ENCODE data around the gene OR8B12. TPM values are rescaled to one million over a fixed set of nuclear protein-coding genes. Genes with fewer than 3 reads are reported as not detected.

Gene OR8B12
- total and polyA plus RNA-seq, 2 of the 4 experiments (the other 2 are of a cell fraction): not detected

GRCh38 chr11:124543145-124543544 is 309 bp downstream of the OR8B12 start:
- CTCF ChIA-PET: no interaction called here
- H3K23ac ChIP-seq (ENCODE audit: low read depth, low read length): no peak overlapping the region
- H3K79me1 ChIP-seq (ENCODE audit: low read depth in 1 of 2, low read length in 2 of 2): no peaks in the 10 kb centered on the region
- in situ Hi-C loops (cut with MboI; ENCODE audit: low sequenced_read_pairs) (no loop called here), intact Hi-C loops (cut with micrococcal nuclease) (no loop called here), dilution Hi-C loops (cut with HindIII; ENCODE audit: low sequenced_read_pairs, unreplicated experiment) (no loop called here)
- H2BK15ac ChIP-seq (ENCODE audit: low read depth, low read length): no peak overlapping the region
- no peaks in the 10 kb centered on the region for H3K4me1 ChIP-seq (ENCODE audit: control insufficient read depth, insufficient read depth, low read length)
- H4K8ac ChIP-seq (ENCODE audit: low read depth in 2 of 2, low read length in 2 of 2): no peak overlapping the region
- POLR2A ChIA-PET (ENCODE audit: unreplicated experiment): no interaction called here
- no peak overlapping the region for H4K5ac ChIP-seq (ENCODE audit: low read depth, low read length)
- no peaks in the 10 kb centered on the region for H3K9me1 ChIP-seq (ENCODE audit: insufficient read depth, low read length)
- 86% methylated on average over 4 of the region's 6 CpGs; no CpG with 5 or more reads in 1 of the 2 experiments for WGBS, 2 experiments (ENCODE audit: extremely low coverage in 2 of 2, insufficient read length in 1 of 2)
- no peaks in the 10 kb centered on the region for H3K36me3 ChIP-seq (ENCODE audit: control insufficient read depth, insufficient read depth, low read length)
- H2BK20ac ChIP-seq (ENCODE audit: low read depth, low read length): no peak overlapping the region
- no peak for ATAC-seq (ENCODE audit: low read depth)
- H3K56ac ChIP-seq (ENCODE audit: extremely low read depth, insufficient read depth, low read length): no peak overlapping the region
- no peak overlapping the region for H3K4me2 ChIP-seq (ENCODE audit: low read depth, low read length)
- H2BK5ac ChIP-seq (ENCODE audit: low read depth, low read length, poor library complexity, severe bottlenecking): no peak overlapping the region
- no peaks in the 10 kb centered on the region for H3K9me3 ChIP-seq (ENCODE audit: control insufficient read depth, insufficient read depth, low read length)
- no peaks in the 10 kb centered on the region for H3K27me3 ChIP-seq (ENCODE audit: control insufficient read depth, insufficient read depth, low read length)
- no peak overlapping the region for H3K27ac ChIP-seq (ENCODE audit: insufficient read depth, low read length)
- H3K18ac ChIP-seq (ENCODE audit: low read depth, low read length): no peak overlapping the region
- H3K4ac ChIP-seq (ENCODE audit: low read depth, low read length): no peak overlapping the region
- no peak overlapping the region for H3K14ac ChIP-seq (replicated peaks; ENCODE audit: low read depth, low read length)
- TF ChIP-seq RCOR1 (IDR thresholded peaks at IDR 0.05; ENCODE audit: insufficient replicate concordance, low read length): no peak
- no peak for TF ChIP-seq POLR2A (IDR thresholded peaks at IDR 0.05; ENCODE audit: low read depth, low read length)
- TF ChIP-seq MAZ (IDR thresholded peaks at IDR 0.05; ENCODE audit: borderline replicate concordance, low read depth, low read length): no peak
- TF ChIP-seq RAD21 (IDR thresholded peaks at IDR 0.05; ENCODE audit: low read length): no peak
- no peak for TF ChIP-seq CEBPB (IDR thresholded peaks at IDR 0.05; ENCODE audit: low read depth, low read length)
- TF ChIP-seq RFX5 (IDR thresholded peaks at IDR 0.05; ENCODE audit: low read depth, low read length): no peak
- no peak for TF ChIP-seq CTCF (conservative IDR thresholded peaks at IDR 0.05; ENCODE audit: low read depth, low read length)
- no peak for TF ChIP-seq MAFK (IDR thresholded peaks at IDR 0.05; ENCODE audit: low read depth, low read length)
- no peak for TF ChIP-seq ELK1 (IDR thresholded peaks at IDR 0.05; ENCODE audit: borderline replicate concordance, low read depth, low read length)
- TF ChIP-seq CHD1 (IDR thresholded peaks at IDR 0.05; ENCODE audit: low read depth, low read length): no peak
- TF ChIP-seq MXI1 (IDR thresholded peaks at IDR 0.05; ENCODE audit: borderline replicate concordance, low read depth, low read length): no peak
- TF ChIP-seq SMC3 (IDR thresholded peaks at IDR 0.05; ENCODE audit: low read depth, low read length): no peak
- TF ChIP-seq NFE2L2 (IDR thresholded peaks at IDR 0.05; ENCODE audit: low read depth, low read length): no peak
- no peak for TF ChIP-seq USF2 (IDR thresholded peaks at IDR 0.05; ENCODE audit: low read depth, low read length)
- no peak for TF ChIP-seq FOS (IDR thresholded peaks at IDR 0.05; ENCODE audit: low read depth, low read length)
- TF ChIP-seq BHLHE40 (IDR thresholded peaks at IDR 0.05; ENCODE audit: low read depth, low read length): no peak
- H2AFZ ChIP-seq (replicated peaks; ENCODE audit: low read length, poor library complexity): no peak overlapping the region
- no peak for DNase-seq
- H2AK5ac ChIP-seq (ENCODE audit: low read depth, low read length): no peak overlapping the region
- no TSS peak for BruUV-seq (replicated peaks)
- no peak overlapping the region for H4K91ac ChIP-seq (ENCODE audit: insufficient read depth, low read depth, low read length)
- H3K4me3 ChIP-seq (ENCODE audit: insufficient read depth, low read depth, low read length): no peak overlapping the region
- H2AK9ac ChIP-seq (replicated peaks; ENCODE audit: low read depth, low read length, poor library complexity): no peak overlapping the region
- no peak overlapping the region for H2BK120ac ChIP-seq (ENCODE audit: low read depth, low read length)
- H3K9ac ChIP-seq (ENCODE audit: low read depth, low read length): no peak overlapping the region
- H4K20me1 ChIP-seq (ENCODE audit: insufficient read depth, low read length): no peaks in the 10 kb centered on the region
